Measurements from ENCODE around the gene CTNNA1. TPM values are rescaled to one million over a fixed set of nuclear protein-coding genes. Genes with fewer than 3 reads are reported as not detected.

The CTNNA1 gene
- total and polyA plus RNA-seq, 2 donors (not counting 3 experiments of a cell fraction or from before 2014, with no cell fraction given): 156 to 394 TPM

GRCh38 chr5:138937392-138938387, 184.5 kb downstream of the CTNNA1 start:
- Histone ChIP-seq H3K27me3 (ENCODE audit: control insufficient read depth in 2 of 2, insufficient read depth in 2 of 2, low read length in 2 of 2) (no peaks in the 10 kb centered on the region), H3K9ac (replicated peaks; ENCODE audit: extremely low read depth, insufficient read depth, low read length) (no peak overlapping the region), H4K20me1 (replicated peaks; ENCODE audit: control insufficient read depth, extremely low read depth, insufficient read depth, low read length) (no peaks in the 10 kb centered on the region), H3K36me3 (ENCODE audit: control insufficient read depth in 2 of 2, extremely low read depth in 1 of 2, insufficient read depth in 2 of 2, low read length in 2 of 2) (peaks cover 4 to 23% of the 10 kb centered on the region in 2 experiments), H3K27ac (ENCODE audit: insufficient read depth, low read depth, low read length) (no peak overlapping the region), H3K4me3 (replicated peaks in 1 of 3; ENCODE audit: insufficient read depth in 1 of 3, low read depth in 1 of 3, low read length in 3 of 3) (no peak overlapping the region), H3K4me1 (ENCODE audit: control insufficient read depth, extremely low read depth, insufficient read depth, low read length) (peaks cover 7% of the 10 kb centered on the region), H3K4me2 (ENCODE audit: insufficient read depth, low read length) (no peak overlapping the region), H3K9me1 (replicated peaks; ENCODE audit: control insufficient read depth, extremely low read depth, insufficient read depth, low read length) (no peaks in the 10 kb centered on the region), H3K9me3 (replicated peaks; ENCODE audit: control insufficient read depth, insufficient read depth, low read length) (no peaks in the 10 kb centered on the region), H3K79me2 (ENCODE audit: control insufficient read depth, insufficient read depth, low read length) (no peaks in the 10 kb centered on the region), H2AFZ (ENCODE audit: low read depth, low read length) (no peak overlapping the region)
- ChIA-PET CTCF (no interaction called here), POLR2A (no interaction called here)
- dilution Hi-C loops (cut with MboI; ENCODE audit: extremely low pct_ligation_motif_present, low sequenced_read_pairs) (no loop called here), intact Hi-C loops (cut with micrococcal nuclease) (loop anchor here (5.0 to 10.0 kb wide), 3 partner anchors 200 to 325 kb away; no protein-coding TSS in a partner anchor)
- DNase-seq (ENCODE audit: low read depth, low spot score) (no peak), FAIRE-seq (no peak)
- TF ChIP-seq JUN (IDR thresholded peaks at IDR 0.05; ENCODE audit: borderline replicate concordance, insufficient read depth, insufficient read length, low read depth): no peak
- peak; percentile 26 for TF ChIP-seq POLR2A (IDR thresholded peaks at IDR 0.05; ENCODE audit: low read depth, low read length)
- BruUV-seq (replicated peaks): no TSS peak

GRCh38 chr5:138938526-138938925, 185.3 kb downstream of the CTNNA1 start:
- H2AFZ ChIP-seq (ENCODE audit: low read depth, low read length): no peak overlapping the region
- no peak overlapping the region for H3K27ac ChIP-seq (ENCODE audit: insufficient read depth, low read depth, low read length)
- intact Hi-C loops (cut with micrococcal nuclease) (loop anchor here (5.0 to 10.0 kb wide), 3 partner anchors 199 to 324 kb away; no protein-coding TSS in a partner anchor), dilution Hi-C loops (cut with MboI; ENCODE audit: extremely low pct_ligation_motif_present, low sequenced_read_pairs) (no loop called here)
- peaks cover 7% of the 10 kb centered on the region for H3K4me1 ChIP-seq (ENCODE audit: control insufficient read depth, extremely low read depth, insufficient read depth, low read length)
- peak; percentile 31 for FAIRE-seq
- no peak overlapping the region for H3K4me3 ChIP-seq (replicated peaks in 1 of 3; ENCODE audit: insufficient read depth in 1 of 3, low read depth in 1 of 3, low read length in 3 of 3)
- H3K9ac ChIP-seq (replicated peaks; ENCODE audit: extremely low read depth, insufficient read depth, low read length): no peak overlapping the region
- H3K36me3 ChIP-seq (ENCODE audit: control insufficient read depth in 2 of 2, extremely low read depth in 1 of 2, insufficient read depth in 2 of 2, low read length in 2 of 2): peaks cover 0 to 16% of the 10 kb centered on the region in 2 experiments
- H3K27me3 ChIP-seq (ENCODE audit: control insufficient read depth in 2 of 2, insufficient read depth in 2 of 2, low read length in 2 of 2): no peaks in the 10 kb centered on the region
- DNase-seq (ENCODE audit: low read depth, low spot score): no peak
- POLR2A ChIA-PET: no interaction called here
- H3K9me1 ChIP-seq (replicated peaks; ENCODE audit: control insufficient read depth, extremely low read depth, insufficient read depth, low read length): no peaks in the 10 kb centered on the region
- H3K79me2 ChIP-seq (ENCODE audit: control insufficient read depth, insufficient read depth, low read length): no peaks in the 10 kb centered on the region
- no TSS peak for BruUV-seq (replicated peaks)
- CTCF ChIA-PET: no interaction called here
- no peaks in the 10 kb centered on the region for H4K20me1 ChIP-seq (replicated peaks; ENCODE audit: control insufficient read depth, extremely low read depth, insufficient read depth, low read length)
- no peak overlapping the region for H3K4me2 ChIP-seq (ENCODE audit: insufficient read depth, low read length)
- H3K9me3 ChIP-seq (replicated peaks; ENCODE audit: control insufficient read depth, insufficient read depth, low read length): no peaks in the 10 kb centered on the region
- no peak for TF ChIP-seq MYC (IDR thresholded peaks at IDR 0.05; ENCODE audit: low read depth, low read length)
- TF ChIP-seq POLR2A (IDR thresholded peaks at IDR 0.05; ENCODE audit: low read depth, low read length): no peak
- no peak for TF ChIP-seq FOS (IDR thresholded peaks at IDR 0.05; ENCODE audit: borderline replicate concordance, insufficient read depth, low read length)
- TF ChIP-seq CTCF (IDR thresholded peaks at IDR 0.05; ENCODE audit: extremely low read depth in 1 of 2, insufficient read depth in 1 of 2, low read depth in 1 of 2, low read length in 2 of 2): no peak
- TF ChIP-seq GATA2 (IDR thresholded peaks at IDR 0.05; ENCODE audit: insufficient read depth, insufficient read length, low read depth, low read length): no peak
- no peak for TF ChIP-seq POLR2AphosphoS5 (IDR thresholded peaks at IDR 0.05; ENCODE audit: insufficient read depth, low read depth, low read length)
- TF ChIP-seq EZH2 (IDR thresholded peaks at IDR 0.05; ENCODE audit: borderline replicate concordance, low read depth, low read length, severe bottlenecking): no peak
- TF ChIP-seq MAX (IDR thresholded peaks at IDR 0.05; ENCODE audit: insufficient read depth, insufficient read length): no peak
- no peak for TF ChIP-seq JUN (IDR thresholded peaks at IDR 0.05; ENCODE audit: borderline replicate concordance, insufficient read depth, insufficient read length, low read depth)

Data from endothelial cell of umbilical vein (primary cell).